ENCODE measurements around the gene TLR7.

TLR7 gene

DNA sequence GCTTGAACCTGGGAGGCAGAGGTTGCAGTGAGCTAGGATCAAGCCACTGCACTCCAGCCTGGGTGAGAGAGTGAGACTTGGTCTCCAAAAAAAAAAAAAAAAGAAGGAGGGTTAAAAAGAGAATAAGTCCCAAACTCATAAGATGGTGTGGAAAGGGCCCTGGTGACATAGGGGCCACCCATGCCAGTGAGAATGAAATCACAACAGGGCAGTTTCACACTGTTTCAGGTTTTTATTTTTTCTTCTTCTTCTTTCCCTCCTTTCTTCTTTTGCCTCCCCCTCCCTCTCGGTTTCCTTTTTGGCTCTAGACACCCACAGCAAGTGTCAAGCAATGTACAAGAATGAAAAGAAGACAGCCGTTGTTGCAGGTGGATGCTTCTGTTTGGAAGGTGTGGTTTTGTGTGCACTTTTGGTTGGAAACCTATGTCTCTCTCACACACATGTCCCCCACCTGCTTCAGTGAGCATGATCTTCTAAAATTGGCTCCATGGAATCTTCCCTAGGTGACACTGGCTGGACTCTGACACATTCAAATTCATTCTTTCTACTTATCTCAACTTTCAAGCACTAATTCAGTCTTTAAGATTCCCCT is 25.1 kb downstream of the TLR7 start:
- no peak for DNase-seq

DNA sequence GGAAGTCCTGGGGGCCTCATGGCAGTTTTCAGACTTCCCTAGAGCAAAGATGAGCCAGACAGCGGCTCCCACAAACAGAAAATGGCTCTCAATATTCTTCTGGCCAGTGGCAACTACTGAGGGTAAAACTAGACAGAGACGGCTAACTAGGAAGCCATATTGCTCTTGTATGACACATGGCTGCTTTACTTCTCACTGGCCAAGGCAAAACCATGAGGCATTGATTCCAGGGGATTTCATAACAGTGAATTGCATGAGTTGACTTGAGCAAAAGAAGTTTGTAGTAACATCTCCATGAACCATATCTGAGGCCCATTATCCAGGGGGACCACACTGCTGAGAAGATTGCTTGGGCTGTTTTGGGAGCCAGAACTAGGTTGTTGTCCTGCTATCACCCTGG is 25.8 kb downstream of the TLR7 start:
- DNase-seq: no peak

DNA sequence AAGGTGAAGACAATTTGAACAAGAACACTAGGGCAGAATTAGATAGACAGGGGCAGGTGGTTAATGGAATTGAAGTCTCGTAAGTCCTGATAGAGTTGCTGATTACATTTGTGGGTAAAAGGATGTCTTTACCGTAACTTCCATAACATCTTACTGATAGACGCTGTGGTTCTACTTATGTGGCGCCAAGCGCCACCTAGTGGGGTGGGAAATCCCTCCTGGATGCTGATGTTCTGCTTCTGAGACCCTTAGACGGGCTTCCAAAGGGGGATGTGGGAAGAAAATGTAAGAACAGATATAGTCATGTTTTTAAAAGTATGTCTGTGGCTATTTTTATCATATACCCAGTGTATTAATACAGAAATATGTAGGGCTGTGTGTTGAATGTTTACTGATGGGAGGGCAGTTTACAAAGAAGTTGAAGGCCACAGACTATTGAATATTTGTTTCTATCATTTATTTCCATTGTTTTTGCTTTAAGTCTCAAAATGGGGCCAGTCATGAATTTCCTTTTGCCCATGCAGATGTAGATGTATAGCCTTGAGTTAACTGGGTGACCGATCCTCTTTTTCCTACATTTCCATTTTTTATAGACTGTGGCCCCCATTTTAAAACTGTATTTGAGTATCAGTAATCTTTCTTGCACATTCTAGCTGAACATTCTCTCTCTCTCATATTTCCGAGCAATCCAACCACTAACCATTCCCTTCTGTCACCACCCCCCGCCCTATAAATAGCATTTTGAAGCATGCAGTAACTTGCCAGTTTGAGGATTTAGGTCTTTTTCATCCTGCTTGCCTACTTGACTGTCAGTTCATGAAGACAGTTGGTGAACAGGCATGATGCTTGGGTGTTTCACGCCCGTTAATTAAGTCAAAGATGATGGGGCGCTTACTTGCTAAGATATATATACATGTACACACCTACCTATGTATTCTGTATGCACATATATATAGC is 27.5 kb downstream of the TLR7 start:
- DNase-seq: peak; percentile 5

DNA sequence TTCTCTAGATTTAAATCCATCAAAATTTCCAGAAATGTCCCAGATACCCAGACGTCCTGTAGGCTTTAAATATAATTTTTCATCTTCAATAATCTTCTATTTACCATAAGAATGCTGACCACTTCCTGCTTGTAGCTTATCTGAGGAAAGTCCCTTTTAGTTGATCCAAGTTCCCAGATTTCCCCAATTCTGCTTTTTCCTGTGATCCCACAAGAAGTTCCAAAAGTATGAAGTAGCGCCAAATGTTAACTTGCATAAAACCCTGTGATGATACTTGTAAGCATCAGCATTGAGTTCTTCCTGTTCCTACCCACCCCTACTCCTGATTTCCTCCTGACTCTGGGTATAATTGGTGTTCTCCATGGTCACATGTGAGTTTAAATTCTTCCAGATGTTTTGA is 29.0 kb downstream of the TLR7 start:
- no peak for DNase-seq

DNA sequence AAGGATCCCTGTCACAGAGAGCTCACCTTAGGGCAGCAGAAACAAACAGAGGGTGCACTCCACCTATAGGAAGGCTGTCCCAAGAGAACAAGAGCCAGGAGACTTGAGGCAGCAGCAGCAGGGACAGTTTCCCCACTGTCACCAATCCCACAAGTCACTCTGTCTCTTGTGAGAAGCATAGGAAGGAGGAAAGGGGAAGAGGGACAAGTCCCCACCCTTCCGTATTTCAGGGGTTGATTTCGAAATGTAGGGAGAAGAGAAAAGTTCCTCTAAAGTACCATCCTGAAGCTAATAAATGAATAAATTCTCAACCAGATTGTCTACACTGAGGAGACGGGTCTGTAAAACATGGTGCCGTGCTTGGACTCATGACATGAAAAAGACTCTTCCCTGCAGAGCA is 30.1 kb downstream of the TLR7 start:
- DNase-seq: no peak

DNA sequence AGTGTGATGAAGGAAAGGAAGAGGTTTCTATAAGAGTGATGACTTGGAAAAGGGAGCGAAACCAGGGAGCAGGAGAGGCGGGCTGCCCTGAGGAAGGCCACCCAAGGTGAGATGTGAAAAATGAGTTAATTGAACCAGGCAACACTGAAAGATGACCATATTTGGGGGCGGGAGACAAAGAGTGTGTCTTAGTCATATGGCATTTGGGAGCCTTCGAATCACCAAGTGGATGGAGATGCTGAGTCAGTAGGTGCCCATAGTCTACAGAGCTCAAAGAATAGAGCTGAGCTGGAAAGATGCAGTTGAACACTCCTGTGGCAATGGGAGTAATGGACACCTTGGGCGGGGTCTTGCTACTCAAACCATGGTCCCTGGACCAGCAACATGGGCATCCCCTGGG is 31.2 kb downstream of the TLR7 start:
- no peak for DNase-seq

DNA sequence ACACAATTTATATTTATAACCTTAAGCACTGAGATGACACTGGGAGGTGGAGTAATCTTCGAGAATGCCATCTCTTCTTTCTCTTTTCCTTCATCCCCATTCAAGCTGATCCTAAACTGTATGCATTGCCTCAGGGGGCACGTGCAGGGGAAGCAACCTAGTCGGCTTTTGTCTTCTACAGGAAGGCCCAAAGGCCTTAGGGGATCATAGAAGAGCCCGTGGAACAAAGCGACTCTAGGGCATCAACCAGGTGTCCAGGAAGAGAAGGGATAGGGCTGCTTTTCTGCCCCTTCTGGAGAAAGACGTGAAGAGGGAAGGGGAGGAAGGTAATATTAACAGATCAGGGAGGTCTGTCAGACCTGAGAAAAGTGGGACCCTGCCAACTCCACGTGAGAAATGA is 32.6 kb downstream of the TLR7 start:
- DNase-seq: no peak

DNA sequence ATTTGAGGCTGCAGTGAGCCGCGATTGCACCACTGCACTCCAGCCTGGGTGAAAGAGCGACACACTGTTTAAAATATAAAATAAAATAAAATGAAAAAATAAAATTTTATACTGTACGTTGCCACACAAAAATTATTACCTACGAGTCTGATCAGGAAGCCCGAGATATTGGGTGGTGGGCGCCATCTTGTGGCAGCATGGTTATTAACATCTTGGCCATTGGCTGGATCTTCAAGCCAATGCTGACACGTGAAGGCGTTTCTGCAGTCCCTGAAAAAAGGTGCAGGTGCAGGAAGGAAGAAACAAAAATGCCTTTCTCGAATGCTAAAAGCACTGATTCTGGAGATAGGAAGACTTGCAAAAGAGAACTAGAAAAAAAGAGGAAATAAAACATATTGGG is 34.6 kb downstream of the TLR7 start:
- no peak for DNase-seq

DNA sequence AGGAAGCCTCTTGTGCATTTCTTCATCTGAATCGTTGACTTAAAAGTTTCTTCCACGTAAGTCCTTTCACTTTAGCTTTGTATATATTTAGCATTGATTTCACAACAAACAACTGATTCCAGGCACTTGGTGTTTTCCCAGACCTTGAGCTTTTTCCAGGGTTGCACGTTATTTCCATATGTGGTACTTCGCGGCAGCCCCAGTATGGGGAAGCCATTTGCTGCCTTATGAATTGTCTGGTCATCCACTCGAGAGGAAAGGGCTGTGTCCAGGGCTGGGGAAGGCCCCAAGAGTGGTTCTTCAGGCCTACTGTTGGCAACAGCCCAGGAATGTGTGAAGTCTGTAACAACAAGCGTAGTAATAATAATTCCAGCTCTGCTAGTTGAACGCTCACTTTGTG is 36.8 kb downstream of the TLR7 start:
- peak; percentile 44 for DNase-seq

DNA sequence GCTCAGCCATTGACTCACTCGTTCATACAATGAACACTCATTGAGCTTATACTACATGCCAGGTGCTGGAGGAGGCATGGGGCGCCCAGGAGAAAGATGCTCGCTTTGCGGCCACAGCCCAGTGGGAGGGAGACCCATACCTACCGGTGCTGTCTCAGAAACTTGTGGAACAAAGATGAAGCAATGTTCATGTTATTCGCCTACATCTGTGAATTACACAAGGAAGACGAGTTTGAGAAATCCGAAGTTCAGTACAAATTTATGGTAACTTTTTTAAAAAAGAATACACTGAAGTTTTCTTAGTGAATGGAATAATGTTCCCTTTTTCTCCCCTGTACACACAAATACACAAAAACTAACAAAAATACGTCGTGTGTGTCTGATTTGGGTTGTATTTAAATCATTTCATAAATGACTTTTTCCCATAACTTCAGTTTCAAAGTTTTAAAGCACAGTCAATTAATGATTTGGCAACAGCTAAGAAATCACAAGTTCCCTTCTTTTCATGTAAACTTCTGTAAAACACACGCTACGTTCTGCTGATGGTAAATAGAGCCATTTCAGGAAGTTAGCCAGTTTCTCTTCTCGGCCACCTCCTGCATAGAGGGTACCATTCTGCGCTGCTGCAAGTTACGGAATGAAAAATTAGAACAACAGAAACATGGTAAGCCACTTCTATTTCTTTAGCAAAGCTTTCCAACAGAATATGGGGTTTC is 39.3 kb downstream of the TLR7 start, which contains the start of gene TLR8:
Gene TLR8 (plus strand): TSS at position 575 of the 716 bp plus-strand sequence. CDS start 87 bp downstream, at position 662.
- DNase-seq: no peak

DNA sequence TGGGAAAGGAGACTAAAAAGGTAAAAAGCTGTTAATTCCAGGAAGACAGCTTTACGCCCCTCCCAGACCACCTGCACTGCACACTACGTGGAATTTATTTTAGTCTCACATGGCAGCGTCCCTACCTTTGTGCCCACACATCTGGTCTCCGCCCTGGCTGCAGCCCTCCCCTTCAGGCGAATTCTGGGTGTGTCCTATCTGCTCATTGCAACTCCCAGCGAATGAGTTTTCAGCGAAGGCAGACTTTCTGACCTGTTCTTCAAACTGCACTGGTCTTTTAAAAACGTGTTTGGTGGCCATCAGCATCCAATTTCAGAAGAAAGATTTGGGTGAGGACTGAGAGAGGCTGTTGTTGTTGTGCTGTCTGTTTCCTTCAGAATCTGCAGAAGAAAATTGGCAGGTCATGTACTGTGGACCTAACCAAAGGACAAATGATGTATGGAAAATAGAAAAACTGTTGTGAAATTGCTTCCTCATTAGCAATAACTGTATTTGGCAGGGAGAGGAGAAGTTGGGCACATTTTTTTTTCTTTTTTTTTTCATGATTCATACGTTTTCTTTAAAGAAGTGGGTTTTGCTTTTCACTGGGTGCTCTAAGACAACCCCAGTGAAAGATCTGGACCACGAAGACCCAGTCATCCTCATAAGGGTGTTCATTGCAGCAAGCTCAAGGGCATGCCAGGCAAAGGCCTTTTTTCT is 43.7 kb downstream of the TLR7 start:
- no peak for DNase-seq

DNA sequence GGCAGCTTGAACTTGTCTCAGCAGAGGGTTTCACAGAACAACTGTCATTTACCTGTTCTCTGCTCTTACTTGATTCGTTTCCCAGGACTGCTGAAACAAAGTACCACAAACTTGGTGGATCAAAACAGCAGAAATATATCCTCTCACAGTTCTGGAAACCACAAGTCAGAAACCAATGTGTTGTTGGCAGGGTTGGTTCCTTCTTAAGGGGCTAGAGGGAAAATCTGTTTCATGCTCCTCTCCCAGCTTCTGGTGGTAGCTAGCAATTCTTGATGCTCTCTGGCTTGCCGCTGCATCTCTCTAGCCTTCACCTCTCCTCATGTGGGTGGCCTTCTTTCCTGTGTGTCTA is 44.2 kb downstream of the TLR7 start:
- no peak for DNase-seq

DNA sequence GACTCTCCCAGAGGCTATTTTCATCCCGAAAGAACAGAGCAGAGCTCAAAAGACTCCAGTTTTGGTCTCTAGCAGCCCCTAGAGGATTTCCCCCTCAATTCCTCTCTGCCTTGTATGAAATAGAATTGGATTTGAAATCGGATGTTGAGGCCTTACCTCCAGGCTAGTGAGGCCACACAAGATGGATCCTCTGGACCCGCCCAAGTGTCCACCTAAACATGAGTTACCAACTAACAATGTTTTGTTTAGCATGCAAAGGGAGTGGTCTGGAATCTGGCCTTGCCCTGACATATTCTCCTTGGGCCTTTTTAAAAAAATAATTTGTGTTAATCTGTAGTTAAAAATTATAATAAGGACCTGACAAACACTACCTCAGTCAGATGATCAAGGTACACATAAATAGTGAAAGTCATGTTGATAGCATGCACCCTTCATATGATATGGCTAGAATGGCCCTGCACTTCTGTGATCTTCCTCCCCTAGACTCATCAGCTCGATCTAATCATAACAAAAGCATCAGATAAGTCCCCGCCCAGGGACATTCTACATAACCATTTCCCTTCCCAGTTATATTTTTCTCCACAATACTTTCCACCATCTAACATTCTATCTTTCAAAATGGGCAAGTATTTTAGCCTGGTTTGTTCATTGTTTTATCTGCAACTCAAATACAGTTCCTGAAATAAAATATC is 46.1 kb downstream of the TLR7 start:
- DNase-seq: no peak

DNA sequence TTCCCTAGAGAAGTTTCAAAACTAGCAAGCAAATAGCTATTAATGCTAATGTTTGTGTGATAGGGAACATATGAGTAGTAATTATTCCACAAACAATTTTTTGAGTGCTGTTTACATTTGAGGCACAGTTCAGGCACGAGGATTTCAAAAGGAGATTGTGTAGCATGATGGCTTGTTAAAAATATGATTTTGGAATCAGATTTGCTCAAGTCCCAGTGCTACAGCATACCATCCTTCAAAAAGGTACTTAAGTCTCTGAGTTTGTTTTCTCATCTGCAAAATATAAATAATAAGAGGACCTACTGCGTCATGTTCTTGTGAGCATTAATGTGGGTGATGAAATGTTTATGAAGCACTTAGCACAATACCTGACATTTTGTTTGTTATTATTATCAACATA is 50.9 kb downstream of the TLR7 start:
- no peak for DNase-seq

DNA sequence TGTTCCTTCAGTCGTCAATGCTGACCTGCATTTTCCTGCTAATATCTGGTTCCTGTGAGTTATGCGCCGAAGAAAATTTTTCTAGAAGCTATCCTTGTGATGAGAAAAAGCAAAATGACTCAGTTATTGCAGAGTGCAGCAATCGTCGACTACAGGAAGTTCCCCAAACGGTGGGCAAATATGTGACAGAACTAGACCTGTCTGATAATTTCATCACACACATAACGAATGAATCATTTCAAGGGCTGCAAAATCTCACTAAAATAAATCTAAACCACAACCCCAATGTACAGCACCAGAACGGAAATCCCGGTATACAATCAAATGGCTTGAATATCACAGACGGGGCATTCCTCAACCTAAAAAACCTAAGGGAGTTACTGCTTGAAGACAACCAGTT is 52.2 kb downstream of the TLR7 start:
- DNase-seq: no peak

DNA sequence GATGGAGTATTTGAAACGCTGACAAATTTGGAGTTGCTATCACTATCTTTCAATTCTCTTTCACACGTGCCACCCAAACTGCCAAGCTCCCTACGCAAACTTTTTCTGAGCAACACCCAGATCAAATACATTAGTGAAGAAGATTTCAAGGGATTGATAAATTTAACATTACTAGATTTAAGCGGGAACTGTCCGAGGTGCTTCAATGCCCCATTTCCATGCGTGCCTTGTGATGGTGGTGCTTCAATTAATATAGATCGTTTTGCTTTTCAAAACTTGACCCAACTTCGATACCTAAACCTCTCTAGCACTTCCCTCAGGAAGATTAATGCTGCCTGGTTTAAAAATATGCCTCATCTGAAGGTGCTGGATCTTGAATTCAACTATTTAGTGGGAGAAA is 52.7 kb downstream of the TLR7 start:
- DNase-seq: no peak

DNA sequence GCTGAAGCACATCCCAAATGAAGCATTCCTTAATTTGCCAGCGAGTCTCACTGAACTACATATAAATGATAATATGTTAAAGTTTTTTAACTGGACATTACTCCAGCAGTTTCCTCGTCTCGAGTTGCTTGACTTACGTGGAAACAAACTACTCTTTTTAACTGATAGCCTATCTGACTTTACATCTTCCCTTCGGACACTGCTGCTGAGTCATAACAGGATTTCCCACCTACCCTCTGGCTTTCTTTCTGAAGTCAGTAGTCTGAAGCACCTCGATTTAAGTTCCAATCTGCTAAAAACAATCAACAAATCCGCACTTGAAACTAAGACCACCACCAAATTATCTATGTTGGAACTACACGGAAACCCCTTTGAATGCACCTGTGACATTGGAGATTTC is 54.1 kb downstream of the TLR7 start:
- no peak for DNase-seq

DNA sequence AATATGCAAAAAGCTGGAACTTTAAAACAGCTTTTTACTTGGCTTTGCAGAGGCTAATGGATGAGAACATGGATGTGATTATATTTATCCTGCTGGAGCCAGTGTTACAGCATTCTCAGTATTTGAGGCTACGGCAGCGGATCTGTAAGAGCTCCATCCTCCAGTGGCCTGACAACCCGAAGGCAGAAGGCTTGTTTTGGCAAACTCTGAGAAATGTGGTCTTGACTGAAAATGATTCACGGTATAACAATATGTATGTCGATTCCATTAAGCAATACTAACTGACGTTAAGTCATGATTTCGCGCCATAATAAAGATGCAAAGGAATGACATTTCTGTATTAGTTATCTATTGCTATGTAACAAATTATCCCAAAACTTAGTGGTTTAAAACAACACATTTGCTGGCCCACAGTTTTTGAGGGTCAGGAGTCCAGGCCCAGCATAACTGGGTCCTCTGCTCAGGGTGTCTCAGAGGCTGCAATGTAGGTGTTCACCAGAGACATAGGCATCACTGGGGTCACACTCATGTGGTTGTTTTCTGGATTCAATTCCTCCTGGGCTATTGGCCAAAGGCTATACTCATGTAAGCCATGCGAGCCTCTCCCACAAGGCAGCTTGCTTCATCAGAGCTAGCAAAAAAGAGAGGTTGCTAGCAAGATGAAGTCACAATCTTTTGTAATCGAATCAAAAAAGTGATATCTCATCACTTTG is 55.2 kb downstream of the TLR7 start:
- DNase-seq: no peak

DNA sequence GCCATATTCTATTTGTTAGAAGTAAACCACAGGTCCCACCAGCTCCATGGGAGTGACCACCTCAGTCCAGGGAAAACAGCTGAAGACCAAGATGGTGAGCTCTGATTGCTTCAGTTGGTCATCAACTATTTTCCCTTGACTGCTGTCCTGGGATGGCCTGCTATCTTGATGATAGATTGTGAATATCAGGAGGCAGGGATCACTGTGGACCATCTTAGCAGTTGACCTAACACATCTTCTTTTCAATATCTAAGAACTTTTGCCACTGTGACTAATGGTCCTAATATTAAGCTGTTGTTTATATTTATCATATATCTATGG is 55.7 kb downstream of the TLR7 start:
- DNase-seq: no peak

DNA sequence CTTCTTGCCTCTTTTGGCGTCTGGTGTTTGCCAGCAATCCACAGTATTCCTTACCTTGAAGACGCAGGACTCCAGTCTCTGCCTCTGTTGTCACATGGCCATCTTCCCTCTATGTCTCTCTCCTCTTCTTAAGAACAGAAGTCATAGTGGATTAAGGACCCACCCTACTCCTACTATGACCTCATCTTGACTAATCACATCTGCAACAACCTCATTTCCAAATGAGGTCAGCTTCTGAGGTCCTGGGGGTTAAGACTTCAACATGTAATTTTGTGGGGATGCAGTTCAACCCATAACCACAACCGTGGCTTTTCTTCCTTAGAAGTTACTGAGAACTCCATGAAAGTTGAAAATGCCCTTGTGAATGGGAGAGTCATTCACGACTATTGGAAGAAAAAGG is 62.8 kb downstream of the TLR7 start:
- DNase-seq: peak; percentile 66

DNA sequence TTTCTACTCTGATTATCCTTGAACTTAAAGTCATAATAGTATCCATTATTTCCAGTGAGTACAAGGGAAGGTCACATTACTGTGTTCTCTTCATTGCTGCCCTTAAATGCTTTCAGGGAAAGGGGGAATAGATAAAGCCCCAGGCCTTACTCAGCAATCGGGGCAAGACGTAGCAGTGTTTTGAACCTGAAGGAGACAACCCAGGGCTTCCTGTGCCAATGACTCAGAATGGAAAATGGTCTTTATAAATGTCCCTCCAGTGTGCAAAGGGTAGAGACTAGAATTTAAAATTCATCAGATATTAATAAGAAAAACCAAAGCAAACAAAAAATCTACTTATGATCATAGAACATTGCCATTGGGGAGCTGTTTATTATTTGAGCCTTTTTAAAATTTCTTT is 63.3 kb downstream of the TLR7 start:
- no peak for DNase-seq

DNA sequence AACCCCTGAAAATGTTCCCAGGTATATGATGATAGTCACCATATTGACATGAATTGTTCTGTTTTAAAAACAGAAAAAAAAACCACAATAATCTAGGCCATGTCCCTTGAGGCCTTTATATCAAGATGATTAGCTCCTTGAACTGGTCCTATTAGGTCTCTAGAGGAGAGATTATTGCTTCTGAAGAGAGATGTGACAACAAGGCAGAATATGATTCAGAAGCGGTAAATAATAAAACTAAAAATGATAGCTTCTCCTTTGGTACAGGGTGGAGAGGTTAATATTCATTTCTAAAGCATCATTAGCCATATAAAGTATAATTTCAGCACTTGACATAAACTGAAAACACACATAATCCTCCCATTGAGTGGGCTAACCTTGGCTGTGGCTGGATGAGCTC is 65.4 kb downstream of the TLR7 start:
- DNase-seq: no peak
